Immature natural killer cell (primary cell): ENCODE data around the gene PRKG1. TPM values are rescaled to one million over a fixed set of nuclear protein-coding genes. Genes with fewer than 3 reads are reported as not detected.

Source experiments
- DNase-seq, 3 donors: peaks; one replicate each; pipeline ENCODE4 v3.0.0; 2022; ENCODE audit warnings: mixed read lengths in 1 of 3
- H3K27ac Mint-ChIP-seq, 6 donors: one replicate each; pipeline ENCODE4 v1.8.0; 2020; ENCODE audit warnings: mixed read lengths in 6 of 6, mild to moderate bottlenecking in 5 of 6, inconsistent platforms in 4 of 6, moderate library complexity in 3 of 6
- H3K27me3 Mint-ChIP-seq, 3 donors: one replicate each; pipeline ENCODE4 v1.8.0; 2020 to 2021; ENCODE audit warnings: low read depth in 3 of 3, mild to moderate bottlenecking in 3 of 3, mixed read lengths in 3 of 3, moderate library complexity in 3 of 3, inconsistent platforms in 1 of 3
- H3K36me3 Mint-ChIP-seq, 3 donors: one replicate each; pipeline ENCODE4 v1.8.0; 2020; ENCODE audit warnings: mixed read lengths in 3 of 3, inconsistent platforms in 2 of 3, mild to moderate bottlenecking in 2 of 3
- H3K4me1 Mint-ChIP-seq, 2 donors: one replicate each; pipeline ENCODE4 v1.8.0; 2020; ENCODE audit warnings: inconsistent platforms in 2 of 2, mild to moderate bottlenecking in 2 of 2, mixed read lengths in 2 of 2, moderate library complexity in 1 of 2
- H3K4me3 Mint-ChIP-seq, 5 donors: one replicate each; pipeline ENCODE4 v1.8.0; 2020; ENCODE audit warnings: mild to moderate bottlenecking in 5 of 5, mixed read lengths in 5 of 5, inconsistent platforms in 3 of 5, moderate library complexity in 3 of 5
- H3K9me3 Mint-ChIP-seq, 6 donors: one replicate each; pipeline ENCODE4 v1.8.0; 2020; ENCODE audit warnings: mild to moderate bottlenecking in 6 of 6, mixed read lengths in 6 of 6, inconsistent platforms in 4 of 6, moderate library complexity in 3 of 6
- polyA plus RNA-seq, 3 donors: library from polyadenylated mRNA; unstranded; fragments of 300-500 nt; fragmentation: Illumina TruSeq; gene quantifications; one replicate each; pipeline ENCODE4 v1.2.3, GENCODE V29; 2021

PRKG1 gene
- polyA plus RNA-seq, 3 donors from 2014 or later, result 0.46 TPM; not detected in 2

DNA sequence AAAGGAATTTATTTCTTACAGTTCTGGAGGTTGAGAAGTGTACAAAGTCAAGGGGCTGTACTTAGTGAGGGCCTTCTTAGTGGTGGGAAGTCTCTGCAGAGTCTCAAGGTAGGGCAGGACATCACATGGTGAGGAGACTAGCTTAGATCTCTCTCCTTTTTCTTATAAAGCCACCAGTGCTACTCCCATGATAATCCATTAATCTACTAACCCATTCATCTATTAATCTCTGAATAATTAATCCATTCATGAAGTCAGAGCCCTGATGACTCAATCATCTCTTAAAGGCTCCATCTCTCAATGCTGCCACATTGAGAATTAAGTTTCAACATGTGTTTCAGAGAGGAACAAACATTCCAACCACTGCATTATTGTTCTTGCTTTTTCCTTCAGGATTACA is 689.5 kb downstream of the PRKG1 start:
- Mint-ChIP-seq H3K9me3 (peaks cover 0 to 11% (median 4%) of the 10 kb centered on the region in 6 donors), H3K36me3 (no peaks in the 10 kb centered on the region), H3K4me1 (no peaks in the 10 kb centered on the region), H3K4me3 (no peak overlapping the region), H3K27me3 (peaks cover 0 to 5% (median 0%) of the 10 kb centered on the region in 3 donors), H3K27ac (no peak overlapping the region)
- no peak for DNase-seq

DNA sequence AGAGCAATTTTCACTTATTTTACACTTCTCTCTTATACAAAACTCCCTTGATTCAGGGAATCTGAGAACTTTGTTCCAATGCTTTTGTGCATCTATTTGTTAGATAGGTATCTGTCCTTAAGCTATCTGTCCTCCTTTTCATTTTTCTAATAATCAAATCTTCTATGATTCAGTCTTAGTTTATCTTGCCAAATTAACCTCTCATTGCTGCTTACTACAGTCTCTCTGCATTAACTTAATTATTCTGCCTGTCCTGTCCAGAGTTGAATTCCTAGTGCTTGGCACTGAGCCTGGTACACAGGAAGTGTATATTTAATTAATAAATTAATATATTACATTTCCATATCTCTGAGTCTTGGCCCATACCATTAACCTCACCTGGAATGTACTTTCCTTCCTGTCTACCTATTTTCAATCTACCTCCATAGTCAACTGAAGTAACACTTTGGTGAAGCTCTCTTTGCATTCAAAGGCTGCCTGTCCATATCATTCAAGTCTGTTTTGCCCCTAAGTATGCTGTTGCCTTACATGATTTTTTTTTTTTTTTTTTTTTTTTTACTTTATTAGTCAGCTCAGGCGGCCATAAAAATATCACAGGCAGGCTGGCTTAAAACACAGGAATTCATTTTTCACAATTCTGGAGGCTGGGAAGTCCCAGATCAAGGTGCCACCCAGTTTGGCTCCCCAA is 691.1 kb downstream of the PRKG1 start:
- Mint-ChIP-seq H3K27ac (no peak overlapping the region), H3K36me3 (no peaks in the 10 kb centered on the region), H3K27me3 (peaks cover 0 to 5% (median 0%) of the 10 kb centered on the region in 3 donors), H3K9me3 (peaks cover 0 to 11% (median 4%) of the 10 kb centered on the region in 6 donors), H3K4me1 (no peaks in the 10 kb centered on the region), H3K4me3 (no peak overlapping the region)
- DNase-seq, result no peak

DNA sequence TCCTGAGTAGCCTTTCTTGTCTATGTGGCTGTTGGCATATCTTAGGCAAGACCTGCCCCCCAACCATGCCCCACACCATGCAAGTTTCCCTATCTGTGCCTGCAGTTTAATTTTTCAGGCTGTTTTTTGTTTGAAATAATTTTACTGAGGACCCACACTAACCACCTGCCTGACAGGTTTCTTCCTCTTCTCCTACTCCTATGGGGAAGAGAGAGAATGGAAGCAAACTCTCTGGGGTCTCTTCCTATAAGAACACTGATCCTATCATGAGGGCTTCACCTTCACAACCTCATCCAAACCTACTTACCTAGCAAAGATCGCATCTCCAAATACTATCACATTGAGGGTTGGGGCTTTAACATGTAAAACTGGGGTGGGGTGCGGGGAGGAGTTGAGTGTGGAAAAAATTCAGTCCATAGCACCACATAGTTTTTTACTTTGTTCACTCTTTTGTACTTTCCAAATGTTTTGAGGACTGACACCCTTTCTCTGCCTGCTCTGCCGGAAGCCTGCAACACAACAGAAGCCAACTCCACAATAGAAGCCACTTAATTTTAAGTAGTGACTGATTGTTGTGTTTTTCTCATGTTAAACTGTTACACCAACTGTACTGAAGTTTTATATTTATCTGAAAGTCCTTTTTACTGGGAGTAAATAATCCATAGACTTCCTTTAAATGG is 692.3 kb downstream of the PRKG1 start:
- DNase-seq, result no peak
- Mint-ChIP-seq H3K9me3 (peaks cover 0 to 11% (median 4%) of the 10 kb centered on the region in 6 donors), H3K27ac (no peak overlapping the region), H3K4me1 (no peaks in the 10 kb centered on the region), H3K4me3 (no peak overlapping the region), H3K27me3 (peaks cover 0 to 5% (median 1%) of the 10 kb centered on the region in 3 donors), H3K36me3 (no peaks in the 10 kb centered on the region)

DNA sequence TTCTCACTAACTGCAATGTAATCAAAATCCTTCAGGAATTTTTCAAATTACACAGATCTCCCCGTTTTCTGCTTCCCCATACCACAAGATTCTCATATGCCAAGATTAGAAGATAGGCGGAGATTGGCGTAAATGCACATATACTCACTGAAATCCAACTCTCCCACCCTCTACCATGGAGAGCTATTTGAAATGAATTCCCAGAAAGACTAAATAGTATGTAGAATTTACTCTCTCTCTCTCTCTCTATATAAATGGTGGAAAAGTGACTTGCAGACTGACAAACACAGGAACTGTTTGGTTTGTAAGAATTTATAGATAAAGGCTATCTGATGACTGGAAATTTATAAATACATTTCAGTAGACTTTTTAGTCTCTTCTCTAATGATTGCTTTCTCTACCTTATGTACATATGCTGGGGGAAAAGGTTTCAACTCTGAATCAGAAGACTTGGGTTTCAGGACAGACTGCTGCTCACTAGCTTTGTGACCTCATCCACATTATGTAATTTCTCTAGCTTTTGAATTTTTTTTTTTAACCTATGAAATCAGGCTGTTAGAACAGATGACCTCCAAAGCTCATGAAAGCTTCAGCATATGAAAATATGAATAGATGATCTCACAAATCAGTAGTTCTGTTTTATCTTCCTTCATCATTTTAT is 692.9 kb downstream of the PRKG1 start:
- Mint-ChIP-seq H3K36me3 (no peaks in the 10 kb centered on the region), H3K27ac (no peak overlapping the region), H3K27me3 (peaks cover 0 to 5% (median 1%) of the 10 kb centered on the region in 3 donors), H3K4me3 (no peak overlapping the region), H3K4me1 (no peaks in the 10 kb centered on the region), H3K9me3 (peaks cover 0 to 11% (median 4%) of the 10 kb centered on the region in 6 donors)
- DNase-seq, result no peak

DNA sequence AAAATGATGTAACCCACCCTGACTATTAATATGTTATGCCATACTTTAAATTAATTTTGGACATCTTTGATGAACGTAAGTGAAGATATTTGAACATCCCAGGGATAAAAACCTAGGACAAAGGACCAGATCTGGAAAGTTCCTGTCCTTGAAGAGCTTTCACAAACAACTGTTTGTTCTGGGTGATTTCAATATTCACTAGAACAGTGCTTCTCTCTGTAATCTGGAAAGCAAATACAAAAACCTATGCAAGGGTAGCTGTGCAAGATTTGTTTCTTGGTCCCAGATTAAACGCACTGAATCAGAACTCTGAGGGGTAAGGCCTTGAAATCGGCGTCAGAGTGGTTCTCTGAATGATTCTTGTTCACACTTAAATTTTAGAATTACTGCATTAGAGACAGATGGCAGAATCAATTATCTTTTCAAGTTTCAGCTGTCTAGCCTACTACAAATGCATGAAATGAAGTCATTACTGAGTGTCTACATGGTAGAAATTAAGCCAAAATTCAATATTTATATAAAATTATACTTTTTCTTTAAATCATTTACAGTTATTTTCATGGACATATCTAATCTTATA is 694.7 kb downstream of the PRKG1 start:
- H3K27ac Mint-ChIP-seq, result no peak overlapping the region
- no peaks in the 10 kb centered on the region for H3K4me1 Mint-ChIP-seq
- DNase-seq, result no peak
- H3K9me3 Mint-ChIP-seq, result peaks cover 0 to 11% (median 4%) of the 10 kb centered on the region in 6 donors
- peaks cover 0 to 2% (median 1%) of the 10 kb centered on the region in 3 donors for H3K27me3 Mint-ChIP-seq
- no peaks in the 10 kb centered on the region for H3K36me3 Mint-ChIP-seq
- no peak overlapping the region for H3K4me3 Mint-ChIP-seq

DNA sequence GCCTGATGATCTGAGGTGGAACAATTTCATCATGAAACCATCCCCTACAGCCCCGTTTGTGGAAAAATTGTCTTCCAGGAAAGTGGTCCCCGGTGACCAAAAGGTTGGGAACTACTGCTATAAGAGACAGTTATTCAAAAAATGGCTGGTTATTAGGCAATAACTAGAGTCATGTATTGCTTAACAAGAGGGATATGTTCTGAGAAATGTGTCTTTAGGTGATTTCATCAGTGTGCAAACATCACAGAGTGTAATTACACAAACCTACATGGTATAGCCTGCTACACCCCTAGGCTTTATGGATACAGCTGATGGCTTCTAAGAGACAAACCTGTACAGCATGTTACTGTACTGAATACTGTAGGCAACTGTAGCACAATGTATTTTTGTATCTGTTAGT is 696.4 kb downstream of the PRKG1 start:
- Mint-ChIP-seq H3K9me3 (peaks cover 0 to 11% (median 4%) of the 10 kb centered on the region in 6 donors), H3K4me3 (no peak overlapping the region), H3K27me3 (peaks cover 0 to 2% (median 1%) of the 10 kb centered on the region in 3 donors), H3K4me1 (no peaks in the 10 kb centered on the region), H3K27ac (no peak overlapping the region), H3K36me3 (no peaks in the 10 kb centered on the region)
- DNase-seq, result no peak

DNA sequence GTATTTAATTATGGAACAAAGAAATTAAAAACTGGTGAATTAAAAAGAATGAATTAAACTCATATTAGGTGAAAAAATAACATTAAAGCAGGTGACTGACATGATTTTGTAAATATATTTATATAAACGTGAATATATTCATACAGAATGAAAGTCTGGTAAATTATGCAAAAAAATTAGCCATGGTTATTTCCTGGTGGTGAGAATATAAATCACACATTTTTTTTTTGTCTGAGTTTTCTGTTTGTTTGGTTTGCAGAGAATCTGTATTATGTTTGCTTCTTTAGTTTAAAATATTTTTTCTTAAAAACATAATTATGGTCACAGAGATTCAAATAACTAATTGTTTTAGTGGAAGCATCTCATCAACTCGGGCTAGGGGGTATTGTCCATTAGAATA is 698.1 kb downstream of the PRKG1 start:
- no peak for DNase-seq
- H3K4me1 Mint-ChIP-seq, result no peaks in the 10 kb centered on the region
- no peak overlapping the region for H3K4me3 Mint-ChIP-seq
- H3K36me3 Mint-ChIP-seq, result no peaks in the 10 kb centered on the region
- peaks cover 0 to 1% (median 0%) of the 10 kb centered on the region in 3 donors for H3K27me3 Mint-ChIP-seq
- H3K9me3 Mint-ChIP-seq, result peaks cover 0 to 5% (median 0%) of the 10 kb centered on the region in 6 donors
- no peak overlapping the region for H3K27ac Mint-ChIP-seq

DNA sequence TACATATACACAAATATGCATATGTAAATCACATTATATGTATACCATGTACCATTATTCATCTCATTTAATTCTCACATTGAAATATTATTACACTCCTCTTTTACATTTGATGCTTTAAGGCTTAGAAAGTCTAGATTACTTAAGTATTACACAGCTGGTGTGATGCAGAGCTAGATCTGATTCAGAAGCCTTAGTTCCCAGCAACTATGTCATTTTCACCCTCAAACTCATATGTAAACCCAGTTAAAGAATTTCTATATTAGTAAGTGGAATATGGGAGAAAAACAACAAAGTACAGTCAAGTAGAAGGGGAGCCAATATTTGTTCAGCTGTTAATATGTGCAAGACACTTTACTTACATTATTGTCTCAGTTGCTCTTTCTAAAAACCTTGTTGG is 699.4 kb downstream of the PRKG1 start:
- H3K27me3 Mint-ChIP-seq, result peaks cover 0 to 1% (median 0%) of the 10 kb centered on the region in 3 donors

DNA sequence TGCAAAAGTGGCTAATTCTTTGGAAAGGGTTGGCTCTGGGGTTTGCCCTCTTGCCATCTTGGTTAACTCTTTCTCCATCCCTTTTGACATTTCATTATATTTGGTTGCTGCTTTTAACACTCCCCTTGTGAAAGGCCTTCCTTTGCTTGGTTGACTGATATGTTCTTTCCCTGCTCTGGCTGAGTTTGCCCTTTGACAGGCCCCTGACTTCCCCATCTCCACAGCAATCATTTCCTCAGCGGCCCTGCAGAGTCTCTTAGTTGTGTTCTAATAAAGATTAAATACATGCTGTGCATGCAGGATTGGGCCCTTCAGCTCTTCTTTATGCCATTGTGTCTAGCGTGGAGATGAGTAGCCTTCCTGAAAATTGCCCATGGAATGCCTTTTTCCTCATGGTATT is 709.7 kb downstream of the PRKG1 start:
- peaks cover 0 to 5% (median 0%) of the 10 kb centered on the region in 6 donors for H3K9me3 Mint-ChIP-seq
- H3K27ac Mint-ChIP-seq, result no peak overlapping the region
- H3K4me3 Mint-ChIP-seq, result no peak overlapping the region
- H3K4me1 Mint-ChIP-seq, result no peaks in the 10 kb centered on the region
- no peak for DNase-seq
- no peaks in the 10 kb centered on the region for H3K36me3 Mint-ChIP-seq
- no peaks in the 10 kb centered on the region for H3K27me3 Mint-ChIP-seq

More for the DNA sequence above, 699.4 kb downstream of the PRKG1 start:
- Mint-ChIP-seq H3K27ac (no peak overlapping the region), H3K9me3 (peaks cover 0 to 5% (median 0%) of the 10 kb centered on the region in 6 donors), H3K4me1 (no peaks in the 10 kb centered on the region), H3K36me3 (no peaks in the 10 kb centered on the region), H3K4me3 (no peak overlapping the region)
- DNase-seq, result no peak

DNA sequence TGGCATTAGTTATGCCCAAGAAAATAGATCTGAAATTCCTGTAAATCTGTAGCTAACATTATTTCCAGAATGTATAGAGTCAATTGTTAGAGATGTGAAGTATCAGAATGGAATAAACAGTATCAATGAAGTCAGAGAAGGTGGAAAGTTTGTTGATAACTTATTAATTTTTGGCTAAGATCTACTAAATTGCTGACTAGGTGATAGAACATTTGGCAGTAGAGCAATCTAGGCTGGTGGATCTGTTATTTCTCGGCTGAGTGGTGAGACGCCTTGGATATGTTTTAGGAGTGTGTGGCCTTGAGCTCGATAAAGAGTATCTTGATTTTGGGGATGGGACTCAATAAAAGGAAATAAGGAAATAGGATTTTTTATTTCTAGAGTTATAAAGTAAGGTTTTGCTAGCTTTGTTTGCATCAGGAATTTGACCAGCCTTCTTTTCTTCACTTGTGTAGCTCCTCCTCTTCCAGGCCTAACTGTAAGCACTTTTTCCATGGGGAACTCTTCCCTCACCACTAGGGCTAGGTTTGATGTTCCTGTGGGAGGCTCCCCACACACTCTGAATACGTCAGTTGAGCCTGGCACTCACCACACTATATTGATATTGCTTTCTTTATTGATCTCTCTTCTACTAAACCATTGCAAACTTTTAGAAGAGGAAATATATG is 711.9 kb downstream of the PRKG1 start:
- Mint-ChIP-seq H3K36me3 (no peaks in the 10 kb centered on the region), H3K9me3 (peaks cover 0 to 5% (median 0%) of the 10 kb centered on the region in 6 donors), H3K4me3 (no peak overlapping the region), H3K4me1 (no peaks in the 10 kb centered on the region), H3K27ac (no peak overlapping the region), H3K27me3 (no peaks in the 10 kb centered on the region)
- DNase-seq, result no peak

DNA sequence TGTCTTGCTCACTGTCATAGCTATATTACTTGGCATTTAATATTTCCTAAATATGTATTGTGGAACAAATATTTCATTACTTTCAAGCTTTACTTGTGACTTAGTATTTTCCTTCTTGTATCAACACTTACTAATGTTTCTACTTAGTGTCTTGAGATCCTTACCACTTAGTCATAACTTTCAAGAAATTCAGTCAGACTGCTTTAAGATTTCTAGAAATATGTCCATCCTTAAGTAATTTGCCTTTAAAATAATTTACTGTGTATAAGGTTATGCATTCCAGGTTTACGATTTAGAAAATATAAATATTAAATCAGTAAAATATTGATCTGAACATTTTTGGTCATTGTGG is 712.4 kb downstream of the PRKG1 start:
- DNase-seq, result no peak
- Mint-ChIP-seq H3K9me3 (peaks cover 0 to 8% (median 3%) of the 10 kb centered on the region in 6 donors), H3K4me1 (no peaks in the 10 kb centered on the region), H3K4me3 (no peak overlapping the region), H3K27me3 (no peaks in the 10 kb centered on the region), H3K27ac (no peak overlapping the region), H3K36me3 (no peaks in the 10 kb centered on the region)

DNA sequence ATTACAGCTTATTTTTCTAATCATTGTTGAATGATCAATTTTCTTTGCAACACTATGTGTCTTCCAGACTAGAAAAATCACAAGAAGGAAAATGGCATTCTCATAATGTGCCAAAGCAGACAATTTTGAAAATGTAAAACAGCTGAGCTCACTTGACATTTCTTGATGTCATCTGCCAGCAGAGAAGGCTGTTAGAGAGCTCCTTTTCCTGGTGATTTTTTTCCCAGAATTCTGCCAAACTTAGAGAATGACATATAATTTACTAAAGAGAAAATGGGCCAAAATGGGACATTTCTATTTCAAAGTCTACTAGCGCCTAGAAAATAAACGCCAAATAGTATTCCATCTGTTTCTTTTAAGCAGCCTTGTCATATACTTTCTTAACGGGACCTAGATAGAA is 714.0 kb downstream of the PRKG1 start:
- no peaks in the 10 kb centered on the region for H3K36me3 Mint-ChIP-seq
- peaks cover 3 to 20% (median 14%) of the 10 kb centered on the region in 6 donors for H3K9me3 Mint-ChIP-seq
- no peak overlapping the region for H3K27ac Mint-ChIP-seq
- no peak overlapping the region for H3K4me3 Mint-ChIP-seq
- no peaks in the 10 kb centered on the region for H3K4me1 Mint-ChIP-seq
- peaks cover 0 to 2% (median 0%) of the 10 kb centered on the region in 3 donors for H3K27me3 Mint-ChIP-seq
- DNase-seq, result no peak

DNA sequence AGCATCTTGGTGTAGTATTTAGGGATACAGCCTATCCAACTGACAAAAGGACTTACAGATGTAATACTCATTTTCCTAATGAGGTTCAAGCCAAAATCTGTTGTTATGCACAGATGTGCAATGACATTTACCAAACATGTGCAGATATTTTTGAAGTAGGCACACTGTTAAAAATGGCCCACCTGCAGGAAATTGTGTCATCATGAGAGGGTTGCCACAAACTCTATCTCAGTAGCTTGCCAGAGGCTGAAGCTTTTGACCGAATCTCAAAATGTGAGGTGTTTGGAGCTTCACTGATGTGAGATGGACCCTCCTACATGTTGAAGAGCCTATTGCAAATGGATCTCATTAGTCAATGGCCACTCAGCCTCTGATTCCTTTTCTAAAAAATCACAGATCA is 714.8 kb downstream of the PRKG1 start:
- H3K9me3 Mint-ChIP-seq, result peaks cover 5 to 22% (median 15%) of the 10 kb centered on the region in 6 donors
- H3K27ac Mint-ChIP-seq, result no peak overlapping the region
- H3K27me3 Mint-ChIP-seq, result peaks cover 0 to 4% (median 0%) of the 10 kb centered on the region in 3 donors
- H3K4me1 Mint-ChIP-seq, result no peaks in the 10 kb centered on the region
- no peaks in the 10 kb centered on the region for H3K36me3 Mint-ChIP-seq
- no peak for DNase-seq
- H3K4me3 Mint-ChIP-seq, result no peak overlapping the region
